ENCODE results near the gene TRIM14. TPM values are rescaled to one million over a fixed set of nuclear protein-coding genes. Genes with fewer than 3 reads are reported as not detected.

The TRIM14 gene
- total RNA-seq, 1 experiment from 2014 or later: 12.5 TPM

DNA sequence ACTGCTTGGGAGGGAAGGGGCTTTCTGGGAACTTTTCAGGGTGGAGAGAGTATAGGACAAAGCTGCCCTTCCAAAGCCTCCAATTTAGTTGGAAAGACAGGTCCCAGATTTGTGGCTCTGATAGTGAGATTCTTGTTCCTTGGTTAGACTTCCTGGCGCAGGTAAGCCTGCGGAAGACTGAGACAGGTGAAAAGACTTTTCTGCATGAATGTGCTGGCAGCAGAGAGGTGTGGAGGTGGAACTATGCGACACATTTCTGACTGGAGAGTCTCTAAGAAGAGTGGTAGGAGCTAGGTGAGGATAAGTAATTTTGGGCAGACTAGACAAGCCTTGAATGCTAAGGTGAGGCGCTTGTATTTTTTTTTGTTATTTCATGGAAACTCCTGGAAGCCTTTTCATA lies 32.6 kb downstream of the TRIM14 start:
- DNase-seq: no peak
- Histone ChIP-seq H2AK5ac (ENCODE audit: insufficient read length, low read length) (no peak overlapping the region), H3K4me2 (ENCODE audit: insufficient read depth, insufficient read length, low read length) (no peak overlapping the region), H3K14ac (ENCODE audit: insufficient read depth, low read length) (no peak overlapping the region; the same call in 1 of the 2 replicates), H3K79me1 (ENCODE audit: insufficient read depth, low read depth, low read length, poor library complexity, severe bottlenecking) (no peaks in the 10 kb centered on the region), H4K91ac (ENCODE audit: insufficient read length, low read depth, low read length) (no peak overlapping the region), H3K9ac (ENCODE audit: extremely low read depth, insufficient read length, low read length) (no peak overlapping the region), H2BK15ac (ENCODE audit: low read depth, low read length) (no peak overlapping the region), H3K27me3 (ENCODE audit: insufficient read depth, low read length) (no peaks in the 10 kb centered on the region), H4K5ac (ENCODE audit: insufficient read length, low read depth, low read length) (no peak overlapping the region), H2BK120ac (ENCODE audit: low read depth, low read length, poor library complexity, severe bottlenecking) (peak overlapping the region; percentile 94), H2BK5ac (ENCODE audit: insufficient read length, low read length) (no peak overlapping the region), H3T11ph (ENCODE audit: low read length) (no peak overlapping the region), H3K56ac (ENCODE audit: insufficient read length, low read depth, low read length) (no peak overlapping the region), H2BK12ac (ENCODE audit: insufficient read length, low read depth, low read length) (no peak overlapping the region), H3K18ac (ENCODE audit: insufficient read length, low read depth, low read length) (peak overlapping the region; percentile 47), H3K79me2 (ENCODE audit: insufficient read depth, low read length) (no peaks in the 10 kb centered on the region), H3K23ac (ENCODE audit: insufficient read length, low read depth, low read length) (no peak overlapping the region), H4K20me1 (ENCODE audit: control insufficient read depth, insufficient read depth, insufficient read length) (no peaks in the 10 kb centered on the region), H3K4ac (ENCODE audit: low read depth, low read length) (no peak overlapping the region), H3K4me1 (ENCODE audit: insufficient read depth, low read length) (peaks cover 2% of the 10 kb centered on the region; the same call in 1 of the 2 replicates), H3K9me3 (ENCODE audit: control insufficient read depth, low read depth, low read length) (no peaks in the 10 kb centered on the region), H4K8ac (replicated peaks; ENCODE audit: insufficient read length, low read depth, low read length) (no peak overlapping the region), H3K23me2 (ENCODE audit: insufficient read length, low read depth, low read length, poor library complexity, severe bottlenecking) (no peaks in the 10 kb centered on the region), H2BK20ac (ENCODE audit: low read depth, low read length, poor library complexity, severe bottlenecking) (no peak overlapping the region), H3K27ac (ENCODE audit: insufficient read length, low read depth, low read length) (no peak overlapping the region), H2AFZ (ENCODE audit: low read length) (no peak overlapping the region)
- H3K4me3 Mint-ChIP-seq: no peak overlapping the region; a peak in 1 of 5 replicates
- TF ChIP-seq, protein P1, sequence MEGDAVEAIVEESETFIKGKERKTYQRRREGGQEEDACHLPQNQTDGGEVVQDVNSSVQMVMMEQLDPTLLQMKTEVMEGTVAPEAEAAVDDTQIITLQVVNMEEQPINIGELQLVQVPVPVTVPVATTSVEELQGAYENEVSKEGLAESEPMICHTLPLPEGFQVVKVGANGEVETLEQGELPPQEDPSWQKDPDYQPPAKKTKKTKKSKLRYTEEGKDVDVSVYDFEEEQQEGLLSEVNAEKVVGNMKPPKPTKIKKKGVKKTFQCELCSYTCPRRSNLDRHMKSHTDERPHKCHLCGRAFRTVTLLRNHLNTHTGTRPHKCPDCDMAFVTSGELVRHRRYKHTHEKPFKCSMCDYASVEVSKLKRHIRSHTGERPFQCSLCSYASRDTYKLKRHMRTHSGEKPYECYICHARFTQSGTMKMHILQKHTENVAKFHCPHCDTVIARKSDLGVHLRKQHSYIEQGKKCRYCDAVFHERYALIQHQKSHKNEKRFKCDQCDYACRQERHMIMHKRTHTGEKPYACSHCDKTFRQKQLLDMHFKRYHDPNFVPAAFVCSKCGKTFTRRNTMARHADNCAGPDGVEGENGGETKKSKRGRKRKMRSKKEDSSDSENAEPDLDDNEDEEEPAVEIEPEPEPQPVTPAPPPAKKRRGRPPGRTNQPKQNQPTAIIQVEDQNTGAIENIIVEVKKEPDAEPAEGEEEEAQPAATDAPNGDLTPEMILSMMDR (conservative IDR thresholded peaks at IDR 0.05): no peak
- WGBS (ENCODE audit: extremely low coverage, insufficient read length, low lambda C conversion rate): no CpG with 5 or more reads among the region's 4 CpGs
- H3K27me3 Mint-ChIP-seq (ENCODE audit: low read depth): peaks cover 10% of the 10 kb centered on the region
- peaks cover 6 to 31% (median 23%) of the 10 kb centered on the region in 3 experiments for H3K36me3 Mint-ChIP-seq (ENCODE audit: insufficient read depth in 1 of 3, low read depth in 3 of 3)
- H3K9me3 Mint-ChIP-seq: peaks cover 0 to 4% of the 10 kb centered on the region in 2 experiments; a peak in 2 of 5 replicates
- peaks cover 34 to 39% of the 10 kb centered on the region in 2 experiments for H3K4me1 Mint-ChIP-seq
- peak overlapping the region; percentile 42 to 93 (median 72) for H3K27ac Mint-ChIP-seq
